Stimulated activated CD4-positive, alpha-beta T cell treated with anti-CD3 and anti-CD28 coated beads, TNF-alpha, amount 100 ng/mL, for 24 hours (primary cell): Measurements from ENCODE around the gene CCDC190.
"Not testable (repeated sequence)": the region's sequence is repeated elsewhere in the genome, so short reads cannot be mapped to it uniquely, and the experiment has no call there.

ENCODE experiments used
- DNase-seq, 3 experiments: peaks; one replicate each; pipeline ENCODE4 v3.0.0-alpha.2; 2020; ENCODE audit warnings: low read depth in 3 of 3

Gene CCDC190

GRCh38 chr1:162835157-162835899, 25.6 kb downstream of the CCDC190 start:
- DNase-seq, result no peak

- no peak for DNase-seq
Observed at GRCh38 chr1:162832470-162832869, 28.5 kb downstream of the CCDC190 start.

- DNase-seq, result no peak
Observed at GRCh38 chr1:162829268-162829667, 31.7 kb downstream of the CCDC190 start.

GRCh38 chr1:162823771-162824525, 37.0 kb downstream of the CCDC190 start:
- no peak for DNase-seq

- no peak for DNase-seq
Observed at GRCh38 chr1:162823231-162823630, 37.7 kb downstream of the CCDC190 start.

GRCh38 chr1:162822391-162823200, 38.4 kb downstream of the CCDC190 start:
- no peak for DNase-seq

- not testable (repeated sequence) for DNase-seq
Observed at GRCh38 chr1:162818666-162819065, 42.3 kb downstream of the CCDC190 start.

- not testable (repeated sequence) for DNase-seq
Observed at GRCh38 chr1:162818136-162818535, 42.8 kb downstream of the CCDC190 start.

GRCh38 chr1:162812357-162812756, 48.6 kb downstream of the CCDC190 start:
- DNase-seq, result not testable (repeated sequence)

- not testable (repeated sequence) for DNase-seq
Observed at GRCh38 chr1:162807503-162807902, 53.5 kb downstream of the CCDC190 start.
